GM18867 (cell line): ENCODE results near the gene SMAD9.
A peak's percentile ranks its signal among the peaks of the same experiment; 100 is the strongest.

ENCODE experiments used
- ATAC-seq: cut with Tn5 transposase; IDR thresholded peaks from one replicate; pipeline ENCODE4 v1.9.1; 2021; ENCODE audit warnings: mild to moderate bottlenecking, moderate library complexity; ENCODE audit not compliant: unreplicated experiment

Gene SMAD9

DNA sequence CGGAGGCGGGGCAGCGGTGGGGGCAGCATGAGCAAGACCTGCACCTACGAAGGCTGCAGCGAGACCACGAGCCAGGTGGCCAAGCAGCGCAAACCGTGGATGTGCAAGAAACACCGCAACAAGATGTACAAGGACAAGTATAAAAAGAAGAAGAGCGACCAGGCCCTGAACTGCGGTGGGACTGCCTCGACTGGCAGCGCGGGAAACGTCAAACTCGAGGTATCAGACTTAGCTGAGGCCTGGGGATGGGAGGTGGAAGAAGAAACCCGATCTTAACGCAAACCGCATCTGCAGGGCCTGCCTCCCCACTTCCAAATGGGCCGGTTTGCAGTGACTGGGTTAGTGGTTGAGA lies 100.3 kb downstream of the SMAD9 start:
- ATAC-seq, result peak; percentile 9

GRCh38 chr13:36818804-36819738 lies 101.0 kb downstream of the SMAD9 start, which contains the start of gene RFXAP:
Gene RFXAP (plus strand): TSS chr13:36819222. CDS start chr13:36819358, 136 bp downstream.
- ATAC-seq, result peak; percentile 87

- ATAC-seq, result peak; percentile 1
Measured at GRCh38 chr13:36817996-36818803, 101.8 kb downstream of the SMAD9 start.

GRCh38 chr13:36815062-36815461 lies 105.0 kb downstream of the SMAD9 start:
- ATAC-seq, result peak; percentile 22

DNA sequence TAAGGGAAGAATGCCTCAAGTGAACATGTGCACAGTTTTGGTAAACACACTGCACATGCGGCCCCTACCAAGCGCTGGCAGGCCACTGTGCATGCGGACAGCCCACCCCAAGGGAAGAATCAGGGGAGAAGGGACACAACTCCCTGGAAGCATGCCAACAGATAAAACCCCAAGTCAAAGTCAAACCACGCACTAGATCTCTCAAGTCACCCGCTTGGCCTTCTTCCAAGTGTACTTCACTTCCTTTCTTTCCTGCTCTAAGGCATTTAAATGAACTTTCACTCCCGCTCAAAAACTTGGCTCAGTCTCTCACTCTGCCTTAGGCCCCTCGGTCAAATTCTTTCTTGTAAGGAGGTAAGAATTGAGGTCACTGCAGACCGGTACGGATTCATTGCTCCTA lies 105.6 kb downstream of the SMAD9 start:
- no peak for ATAC-seq

GRCh38 chr13:36813225-36813624 lies 106.8 kb downstream of the SMAD9 start:
- ATAC-seq, result no peak

DNA sequence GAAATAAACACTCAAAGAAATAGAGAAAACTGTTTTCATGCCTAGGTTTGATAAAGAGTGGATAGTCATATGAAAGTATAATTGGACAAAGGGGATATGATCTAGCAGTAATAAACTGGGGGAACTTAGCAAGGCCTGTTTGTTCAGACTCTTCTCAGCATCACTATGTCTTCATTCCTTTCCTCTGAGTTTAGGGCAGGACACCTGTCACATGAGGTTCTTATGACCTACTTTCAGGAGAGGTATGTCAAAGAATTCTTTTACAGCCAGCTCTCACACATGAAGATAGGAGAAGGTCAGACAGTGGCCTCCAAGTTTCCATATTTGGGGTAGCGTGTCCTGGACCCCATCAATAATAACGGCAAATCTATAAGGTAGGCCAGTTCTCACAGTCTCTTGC lies 112.4 kb downstream of the SMAD9 start:
- no peak for ATAC-seq

DNA sequence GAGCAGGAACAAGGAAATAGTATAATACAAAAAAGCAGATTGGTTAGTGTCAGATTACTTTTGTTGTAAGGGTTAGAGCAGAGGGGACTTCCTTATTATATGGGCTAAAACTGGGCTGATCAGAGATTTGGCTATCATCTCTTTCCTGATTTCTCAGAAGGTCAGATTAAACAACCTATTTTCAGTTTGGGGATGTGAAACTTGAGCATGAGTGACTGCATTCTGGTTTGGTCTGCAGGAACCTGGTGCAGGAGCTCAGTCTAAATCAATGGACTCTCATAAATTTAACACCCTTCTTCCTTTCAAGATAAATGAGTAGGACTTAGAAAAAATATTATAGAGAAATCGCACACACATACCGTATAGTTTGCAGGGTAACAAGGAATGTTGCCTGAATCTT lies 113.9 kb downstream of the SMAD9 start:
- peak; percentile 67 for ATAC-seq

DNA sequence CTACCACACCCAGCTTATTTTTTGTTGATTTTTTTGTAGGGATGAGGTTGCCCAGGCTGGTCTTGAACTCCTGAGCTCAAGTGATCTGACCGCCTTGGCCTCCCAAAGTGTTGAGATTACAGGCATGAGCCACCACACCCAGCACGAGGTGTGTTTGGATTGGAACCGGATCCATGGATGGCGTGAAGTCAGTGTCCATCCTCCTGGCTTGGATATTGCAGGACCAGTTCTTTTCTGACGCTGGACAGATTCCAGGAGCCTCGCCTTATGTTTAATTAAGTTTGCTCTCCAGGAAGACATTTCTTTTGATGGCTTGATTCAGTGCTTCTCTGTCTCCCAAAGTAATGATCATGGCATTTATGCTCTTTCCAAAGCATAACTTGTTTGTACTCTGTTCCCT lies 115.5 kb downstream of the SMAD9 start:
- ATAC-seq, result no peak

GRCh38 chr13:36801035-36801434 lies 119.0 kb downstream of the SMAD9 start:
- no peak for ATAC-seq

DNA sequence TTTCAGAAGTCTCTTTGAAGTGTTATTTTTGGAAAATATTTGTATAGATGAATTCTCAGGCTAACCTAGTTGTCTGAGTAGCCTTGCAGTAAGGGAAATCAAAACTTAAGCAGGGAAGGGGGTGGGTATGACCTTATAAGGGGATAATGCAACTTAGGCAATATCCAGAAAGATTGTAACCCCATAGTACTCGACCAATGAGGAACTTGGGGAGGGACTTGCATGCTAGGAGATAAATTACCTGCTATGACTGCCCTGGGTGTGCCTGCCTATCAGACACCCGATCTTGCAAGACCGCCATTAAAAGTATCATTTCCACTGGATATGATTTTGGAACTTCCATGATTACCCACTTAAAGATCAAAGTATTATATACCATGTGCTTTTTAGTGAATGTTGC lies 124.0 kb downstream of the SMAD9 start:
- ATAC-seq, result no peak

- no peak for ATAC-seq
Measured at GRCh38 chr13:36795463-36795862, 124.6 kb downstream of the SMAD9 start.
